HL-60 (cell line): ENCODE results near the gene ENTHD1.

Experiments
- CTCF ChIP-seq: IDR thresholded peaks from one replicate; pipeline ENCODE4 v1.5.1; 2011; ENCODE audit warnings: low read length, control low read depth, inconsistent platforms; ENCODE audit not compliant: insufficient read depth
- SPI1 ChIP-seq: IDR thresholded peaks from 2 replicates; pipeline ENCODE4 v1.6.1; 2012; ENCODE audit warnings: low read depth, mild to moderate bottlenecking, borderline replicate concordance

- TF ChIP-seq CTCF (no peak), SPI1 (no peak)
Measured at GRCh38 chr22:39935116-39935515, 41.6 kb upstream of the ENTHD1 start.
